Hepatocyte (in vitro differentiated cells): ENCODE results near the gene DOCK1.

ENCODE experiments used
- EZH2 ChIP-seq: fragments of 200-600 bp; sonication (generic); IDR thresholded peaks from 2 replicates; pipeline ENCODE4 v1.6.1; 2016; ENCODE audit warnings: antibody characterized with exemption, mild to moderate bottlenecking, borderline replicate concordance
- EZH2phosphoT487 ChIP-seq: fragments of 200-600 bp; sonication (generic); IDR thresholded peaks from one replicate; pipeline ENCODE4 v1.6.1; 2018; ENCODE audit warnings: antibody characterized with exemption, mild to moderate bottlenecking, low read depth, moderate library complexity; ENCODE audit not compliant: unreplicated experiment, severe bottlenecking
- TF ChIP-seq, protein P1 (sequence below): fragments of 200-600 bp; sonication (generic); IDR thresholded peaks from 2 replicates; pipeline ENCODE4 v1.5.1; 2016; ENCODE audit warnings: antibody characterized with exemption, mild to moderate bottlenecking; ENCODE audit not compliant: poor library complexity

DNA sequence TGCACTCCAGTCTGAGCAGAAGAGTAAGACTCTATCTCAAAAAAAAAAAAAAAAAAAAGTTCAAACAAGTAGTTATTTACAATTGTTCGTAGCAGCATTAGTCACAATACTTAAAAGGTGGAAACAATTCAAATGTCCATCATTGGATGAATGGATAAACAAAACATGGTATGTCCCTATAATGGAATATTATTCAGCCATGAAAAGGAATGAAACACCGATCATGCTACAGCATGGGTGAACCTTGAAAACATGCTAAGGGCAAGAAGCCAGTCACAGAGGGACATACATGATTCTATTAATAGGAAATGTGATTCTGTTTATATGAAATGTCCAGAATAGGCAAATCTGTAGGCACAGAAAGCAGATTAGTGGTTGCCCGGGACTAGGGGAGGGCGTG is 15.9 kb downstream of the DOCK1 start:
- TF ChIP-seq, protein P1, sequence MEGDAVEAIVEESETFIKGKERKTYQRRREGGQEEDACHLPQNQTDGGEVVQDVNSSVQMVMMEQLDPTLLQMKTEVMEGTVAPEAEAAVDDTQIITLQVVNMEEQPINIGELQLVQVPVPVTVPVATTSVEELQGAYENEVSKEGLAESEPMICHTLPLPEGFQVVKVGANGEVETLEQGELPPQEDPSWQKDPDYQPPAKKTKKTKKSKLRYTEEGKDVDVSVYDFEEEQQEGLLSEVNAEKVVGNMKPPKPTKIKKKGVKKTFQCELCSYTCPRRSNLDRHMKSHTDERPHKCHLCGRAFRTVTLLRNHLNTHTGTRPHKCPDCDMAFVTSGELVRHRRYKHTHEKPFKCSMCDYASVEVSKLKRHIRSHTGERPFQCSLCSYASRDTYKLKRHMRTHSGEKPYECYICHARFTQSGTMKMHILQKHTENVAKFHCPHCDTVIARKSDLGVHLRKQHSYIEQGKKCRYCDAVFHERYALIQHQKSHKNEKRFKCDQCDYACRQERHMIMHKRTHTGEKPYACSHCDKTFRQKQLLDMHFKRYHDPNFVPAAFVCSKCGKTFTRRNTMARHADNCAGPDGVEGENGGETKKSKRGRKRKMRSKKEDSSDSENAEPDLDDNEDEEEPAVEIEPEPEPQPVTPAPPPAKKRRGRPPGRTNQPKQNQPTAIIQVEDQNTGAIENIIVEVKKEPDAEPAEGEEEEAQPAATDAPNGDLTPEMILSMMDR, result no peak
- no peak for TF ChIP-seq EZH2
- no peak for TF ChIP-seq EZH2phosphoT487
